NOMO-1 treated with DMSO at 0.1 percent for 48 hours (cell line): ENCODE measurements around the gene AKAP13.
"Not testable (repeated sequence)": the region's sequence is repeated elsewhere in the genome, so short reads cannot be mapped to it uniquely, and the experiment has no call there.

Experiments used
- DNase-seq: peaks from one replicate; lab custom pipeline; 2025; ENCODE audit not compliant: unreplicated experiment; lab: John Stamatoyannopoulos, UW

The AKAP13 gene

GRCh38 chr15:85475711-85476110 lies 95.3 kb downstream of the AKAP13 start:
- no peak for DNase-seq

DNA sequence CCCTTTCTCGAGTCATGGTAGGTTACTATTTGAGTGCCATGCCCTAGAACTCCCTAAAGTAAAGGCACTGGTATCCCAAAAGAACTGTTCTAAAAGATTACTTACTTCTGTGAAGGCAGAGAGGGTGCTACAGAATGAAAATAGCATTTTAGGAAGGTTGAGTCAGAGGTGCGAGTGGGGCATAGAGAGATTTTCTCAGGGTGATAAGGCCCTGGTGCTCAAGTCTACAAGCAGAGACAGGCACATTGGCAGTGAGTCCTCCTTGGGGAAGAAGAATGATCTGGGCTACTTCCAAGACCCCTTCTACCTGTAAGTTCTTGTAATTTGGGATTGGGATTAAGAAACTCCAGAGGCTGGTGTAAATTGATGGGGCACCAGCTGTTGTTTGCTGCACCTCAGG lies 96.7 kb downstream of the AKAP13 start:
- DNase-seq: no peak

DNA sequence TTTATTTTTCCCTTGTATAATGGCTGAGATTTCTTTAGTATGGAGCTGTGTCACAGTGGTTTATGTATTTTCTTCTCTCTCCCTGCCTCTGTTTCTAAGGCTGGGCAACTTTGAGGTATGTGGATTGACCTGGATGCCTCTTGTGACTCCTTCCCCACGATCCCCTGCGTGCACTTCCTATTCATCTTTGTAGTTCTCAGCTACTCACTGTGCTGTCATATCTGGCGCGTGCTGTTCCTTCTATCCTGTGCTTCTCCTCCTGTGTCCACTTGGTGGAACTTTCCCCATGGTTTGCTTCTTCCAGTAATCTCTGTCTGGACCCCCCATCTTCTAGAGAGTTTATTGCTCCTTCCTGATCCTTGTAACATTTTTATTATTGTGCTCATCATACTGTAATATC lies 97.3 kb downstream of the AKAP13 start:
- DNase-seq: no peak

DNA sequence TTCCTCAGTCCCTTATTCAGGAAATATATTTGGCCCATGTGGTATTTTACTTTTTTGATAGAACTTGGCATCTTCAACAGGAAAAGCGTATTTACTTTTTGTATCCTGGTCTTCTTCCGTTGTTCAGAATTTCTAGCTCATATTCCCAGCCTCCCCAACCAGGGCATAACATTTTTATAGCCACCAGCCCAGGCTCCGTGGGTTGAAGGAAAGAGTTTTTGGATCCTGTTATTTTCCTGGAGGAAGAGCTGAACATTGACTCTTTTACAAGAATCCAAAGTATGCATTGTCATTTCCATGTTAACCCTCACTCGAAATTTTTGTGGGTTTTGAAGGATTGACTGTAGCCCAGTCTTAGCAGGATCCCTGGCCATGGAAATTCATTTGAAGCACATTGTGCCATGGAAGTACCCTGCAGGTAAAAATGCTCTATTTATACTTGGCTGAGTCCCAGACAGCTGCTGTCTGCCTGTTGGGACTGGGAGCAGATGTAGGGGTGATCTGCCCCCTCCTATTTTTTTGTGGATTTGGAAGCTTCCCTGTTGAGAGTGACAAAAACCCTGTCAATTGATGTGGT lies 98.8 kb downstream of the AKAP13 start:
- DNase-seq: no peak

DNA sequence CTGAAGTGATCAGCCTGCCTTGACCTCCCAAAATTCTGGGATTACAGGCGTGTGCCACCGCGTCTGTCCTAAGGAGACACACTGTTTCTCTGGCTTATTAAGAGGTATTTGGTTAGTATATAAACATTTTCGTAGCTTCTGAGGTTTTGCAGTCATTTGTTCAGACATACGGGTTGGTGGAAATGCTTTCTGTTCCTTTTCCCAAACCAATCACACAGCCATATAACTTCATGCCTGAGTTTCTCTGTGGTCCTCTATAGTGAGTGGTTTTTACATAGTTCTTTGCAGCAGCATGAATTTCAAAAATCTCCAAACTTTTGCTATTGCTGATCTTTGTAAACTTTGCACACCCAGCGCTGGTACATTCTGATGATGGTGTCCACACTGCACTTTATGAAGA lies 100.5 kb downstream of the AKAP13 start:
- no peak for DNase-seq

DNA sequence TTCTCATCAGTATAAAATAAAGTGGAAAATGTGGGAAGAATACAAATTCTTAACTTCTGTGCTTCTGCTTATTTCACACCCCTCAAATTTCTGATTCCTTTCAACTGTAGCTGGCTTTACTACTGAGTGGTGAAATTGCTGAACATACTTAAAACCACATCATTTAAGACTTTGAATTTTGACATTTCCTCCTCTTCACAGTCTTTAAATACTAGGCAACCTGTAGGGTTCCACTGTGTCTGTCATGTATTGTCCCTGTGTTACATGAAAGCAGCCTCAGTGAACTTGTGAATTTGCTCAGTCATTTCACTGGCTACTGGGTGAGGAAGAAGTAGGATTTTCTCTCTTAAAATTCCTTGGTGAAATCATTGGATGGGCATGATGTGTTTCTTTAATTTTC lies 101.1 kb downstream of the AKAP13 start:
- DNase-seq: peak; percentile 39

DNA sequence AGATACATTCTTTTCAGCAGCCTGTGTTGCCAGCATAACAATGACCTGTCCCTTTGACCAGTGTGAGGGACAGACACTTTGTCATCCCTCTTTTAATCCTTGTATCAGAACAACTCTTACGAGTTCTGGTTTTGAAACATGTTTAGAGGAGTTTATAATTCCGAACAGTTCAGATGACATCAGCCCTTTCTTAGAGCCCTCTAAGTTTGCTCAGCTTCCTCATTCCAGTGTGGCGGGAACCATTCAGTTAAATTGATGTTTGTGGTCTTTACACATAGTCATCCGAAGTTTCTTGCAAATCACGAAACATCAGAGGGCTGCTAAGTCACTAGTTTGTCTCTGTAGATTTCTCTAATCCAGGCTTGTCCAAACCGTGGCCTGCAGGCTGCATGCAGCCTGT lies 102.5 kb downstream of the AKAP13 start:
- DNase-seq: peak; percentile 90

DNA sequence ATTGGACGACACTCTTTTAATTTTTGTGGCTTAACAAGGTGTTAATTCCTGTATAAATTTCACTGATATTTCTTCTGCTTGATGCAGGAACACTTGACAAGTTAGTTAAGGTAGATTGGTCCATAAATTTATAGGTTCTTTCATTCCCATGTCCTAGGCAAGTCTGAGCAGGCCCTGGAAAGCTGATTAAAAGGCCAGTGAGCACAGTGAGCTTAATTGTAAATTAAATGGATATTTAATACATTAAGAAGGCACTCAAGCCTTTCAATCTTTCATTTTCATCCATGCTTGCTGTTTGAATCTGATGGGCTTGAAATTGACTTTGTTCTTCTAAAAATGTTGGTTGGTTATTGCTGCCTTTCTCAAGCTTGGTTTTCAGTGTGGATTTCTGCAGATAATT lies 103.6 kb downstream of the AKAP13 start:
- DNase-seq: not testable (repeated sequence)

DNA sequence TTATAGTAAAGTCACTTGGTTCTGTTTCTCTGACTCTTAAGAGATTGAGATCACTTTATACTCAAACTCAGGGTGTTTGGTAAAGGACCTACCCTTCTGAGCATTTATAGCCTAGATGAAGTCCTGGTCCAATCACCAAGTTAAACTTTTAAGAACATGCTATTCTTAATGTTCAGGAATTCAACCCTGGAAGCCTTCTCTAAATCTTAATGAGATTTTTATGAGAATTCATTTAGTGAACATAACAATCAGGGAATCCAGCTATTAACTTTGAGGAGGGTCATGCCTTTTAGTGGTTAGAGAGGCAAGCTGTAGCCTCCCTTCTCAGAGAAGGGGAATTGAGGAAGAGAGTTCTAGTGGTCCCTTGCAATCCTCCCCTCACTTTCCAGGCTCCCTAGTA lies 104.5 kb downstream of the AKAP13 start:
- not testable (repeated sequence) for DNase-seq

DNA sequence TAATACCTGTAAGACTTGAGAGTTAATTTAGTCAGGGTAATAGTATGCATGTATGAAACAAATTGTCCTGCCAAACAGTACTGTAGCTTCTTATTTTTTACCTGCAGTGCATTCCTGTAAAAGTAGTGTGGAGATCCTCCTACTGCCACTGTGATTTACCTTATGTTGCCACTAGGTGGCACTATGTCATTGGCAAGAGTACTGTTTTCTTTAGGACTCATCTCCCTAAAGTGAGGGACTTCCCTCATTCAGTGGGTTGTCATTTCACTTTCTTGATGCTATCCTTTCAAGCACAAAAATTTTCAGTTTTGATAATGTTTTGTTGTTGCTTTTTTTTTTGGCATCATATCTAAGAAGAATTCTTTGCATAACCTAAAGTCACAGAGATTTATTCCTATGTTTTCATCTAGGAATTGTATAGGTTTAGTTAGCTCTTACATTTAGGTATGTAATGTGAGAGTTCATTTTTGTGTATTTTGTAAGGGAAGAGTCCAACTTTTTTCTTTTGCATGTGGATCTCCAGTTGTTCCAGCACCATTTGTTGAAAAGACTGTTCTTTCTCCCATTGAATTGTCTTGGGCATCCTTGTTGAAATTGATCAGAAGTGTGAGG lies 105.7 kb downstream of the AKAP13 start:
- peak; percentile 78 for DNase-seq

- not testable (repeated sequence) for DNase-seq
Measured at GRCh38 chr15:85487796-85488195, 107.4 kb downstream of the AKAP13 start.

- no peak for DNase-seq
Measured at GRCh38 chr15:85488997-85489396, 108.6 kb downstream of the AKAP13 start.

DNA sequence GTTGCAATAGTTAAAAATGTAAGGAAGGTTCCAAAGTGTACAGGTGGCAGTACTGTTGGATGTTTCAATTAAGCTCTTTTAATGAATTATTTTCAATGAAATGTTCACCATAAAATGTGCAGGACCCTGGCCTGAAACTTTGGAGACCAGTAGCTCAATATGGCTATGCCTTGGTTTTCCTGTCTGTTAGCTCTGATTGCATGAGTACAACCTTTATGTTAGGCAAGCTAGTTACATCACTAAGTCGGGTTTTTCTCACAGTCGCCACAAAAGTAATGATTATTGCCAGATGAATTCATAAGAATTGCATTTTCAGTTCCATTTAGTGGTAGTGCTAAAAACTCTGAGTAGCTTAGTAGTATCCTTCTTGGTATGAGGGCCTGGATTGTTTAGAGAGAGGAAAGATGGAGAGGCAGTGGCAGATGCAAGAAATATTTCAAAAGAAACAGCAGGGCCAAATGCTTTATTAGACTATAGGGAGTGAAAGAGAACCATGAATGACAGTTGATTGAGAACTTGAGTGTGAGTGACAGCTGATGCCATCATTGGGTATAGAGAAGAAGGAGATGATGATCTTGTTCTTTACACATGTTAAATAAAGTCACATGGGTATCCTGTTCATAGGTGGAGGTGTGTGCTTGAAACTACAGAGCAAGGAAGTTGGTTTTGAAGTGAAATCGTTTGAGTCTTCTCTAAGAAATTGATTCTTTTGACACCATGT lies 109.5 kb downstream of the AKAP13 start:
- no peak for DNase-seq

- DNase-seq: peak; percentile 9
Measured at GRCh38 chr15:85490856-85491255, 110.5 kb downstream of the AKAP13 start.

DNA sequence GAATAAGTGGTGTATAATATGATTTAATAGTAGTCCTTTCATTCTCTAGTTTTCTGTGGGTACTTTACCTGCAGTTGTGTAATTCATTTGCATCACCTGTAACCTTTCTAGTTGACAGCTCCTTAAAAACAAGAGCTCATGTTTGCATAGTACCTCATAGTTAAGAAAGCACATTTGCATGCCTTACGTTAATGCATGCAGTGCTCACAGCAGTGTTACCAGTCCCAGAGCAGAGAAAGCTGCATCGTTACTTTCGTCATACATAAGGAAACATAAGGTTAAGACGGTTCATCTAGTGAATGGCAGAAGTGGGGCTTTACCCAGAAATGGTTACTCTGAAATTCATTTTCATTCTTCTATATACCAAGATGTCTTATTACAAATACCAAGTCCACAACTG lies 111.3 kb downstream of the AKAP13 start:
- no peak for DNase-seq

- peak; percentile 45 for DNase-seq
Measured at GRCh38 chr15:85492406-85492805, 112.0 kb downstream of the AKAP13 start.

DNA sequence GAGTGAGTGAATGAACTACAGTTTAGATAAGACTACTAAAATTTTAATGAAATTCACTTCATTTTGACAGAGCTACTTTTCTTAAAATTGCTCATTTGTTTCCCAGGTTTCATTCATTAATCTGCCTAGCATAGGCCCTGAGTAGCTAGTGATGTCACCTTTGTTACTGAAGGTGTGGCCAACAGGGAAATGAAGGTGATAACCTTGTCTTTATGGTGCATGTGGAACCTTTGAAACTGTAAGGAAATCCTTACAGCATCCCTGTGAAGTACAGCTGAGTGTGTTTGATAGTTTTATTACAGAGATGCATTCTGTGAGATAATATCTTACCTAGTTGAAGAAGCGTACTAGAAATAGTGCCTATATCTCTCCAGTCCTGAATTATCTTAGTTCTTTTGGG lies 112.9 kb downstream of the AKAP13 start:
- no peak for DNase-seq

GRCh38 chr15:85494048-85494777 lies 113.8 kb downstream of the AKAP13 start:
- DNase-seq: no peak

DNA sequence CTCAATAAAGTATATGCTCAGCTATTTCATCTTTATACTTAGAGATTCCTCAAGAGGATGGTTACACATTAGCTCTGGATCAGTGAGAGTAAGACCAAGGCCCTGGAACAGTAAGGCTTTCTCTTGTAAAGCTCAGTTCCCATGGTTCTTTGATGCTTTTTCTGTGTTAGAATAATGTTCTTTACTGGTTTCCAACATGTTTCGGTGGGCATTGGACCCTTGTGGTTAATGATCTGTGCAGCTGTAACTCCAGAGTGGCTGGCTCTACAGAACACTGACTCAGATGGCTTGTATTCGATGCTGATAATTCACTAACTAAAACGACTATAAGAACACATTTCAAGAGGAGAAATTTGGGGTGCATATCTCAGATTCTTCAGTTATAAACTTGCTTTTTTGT lies 114.7 kb downstream of the AKAP13 start:
- DNase-seq: no peak

- no peak for DNase-seq
Measured at GRCh38 chr15:85495544-85495943, 115.1 kb downstream of the AKAP13 start.

GRCh38 chr15:85496151-85496550 lies 115.7 kb downstream of the AKAP13 start:
- no peak for DNase-seq
